OCI-LY7 (cell line): Measurements from ENCODE around the gene NBEAL2. TPM values are rescaled to one million over a fixed set of nuclear protein-coding genes. Genes with fewer than 3 reads are reported as not detected.
A peak's percentile ranks its signal among the peaks of the same experiment; 100 is the strongest.

Experiments
- BruUV-seq: library from RNA; stranded (reverse); fragments of 400-500 nt; replicated peaks from 2 replicates; lab custom pipeline; 2021; lab: Mats Ljungman, UMichigan
- CTCF ChIA-PET: fragments of 300-600 bp; sonication (Branson Sonifier 250); formaldehyde crosslinking; loops from one replicate; lab custom pipeline; 2022; ENCODE audit warnings: antibody characterized with exemption; ENCODE audit not compliant: unreplicated experiment; lab: Charles Lee
- POLR2A ChIA-PET: fragments of 300-600 bp; sonication (Branson Sonifier 250); formaldehyde crosslinking; loops from one replicate; lab custom pipeline; 2022; ENCODE audit warnings: antibody characterized with exemption; lab: Charles Lee
- DNase-seq: peaks from one replicate; pipeline ENCODE4 v3.0.0-alpha.2; 2015; ENCODE audit warnings: low spot score
- H2AFZ ChIP-seq: fragments of 200-600 bp; sonication (generic), shearing (Covaris generic); 2 replicates; pipeline ENCODE4 v1.6.1; 2014; ENCODE audit warnings: mild to moderate bottlenecking, antibody characterized with exemption, low read length, moderate library complexity
- H3K27ac ChIP-seq: fragments of 200-600 bp; sonication (generic); 2 replicates; pipeline ENCODE4 v1.5.1; 2014; ENCODE audit warnings: mixed run types, low read depth, mild to moderate bottlenecking, moderate library complexity, low read length, inconsistent platforms; ENCODE audit not compliant: poor library complexity, severe bottlenecking
- H3K36me3 ChIP-seq: fragments of 200-600 bp; sonication (generic); 2 replicates; pipeline ENCODE4 v1.6.1; 2014; ENCODE audit warnings: mild to moderate bottlenecking, antibody characterized with exemption, low read length, moderate library complexity, mixed read lengths; ENCODE audit not compliant: insufficient read depth
- H3K4me1 ChIP-seq: fragments of 200-600 bp; sonication (generic); 2 replicates; pipeline ENCODE4 v1.5.1; 2014; ENCODE audit warnings: mild to moderate bottlenecking, low read length; ENCODE audit not compliant: insufficient read depth, poor library complexity, severe bottlenecking
- H3K4me2 ChIP-seq: fragments of 200-600 bp; sonication (generic); 2 replicates; pipeline ENCODE4 v1.6.1; 2014; ENCODE audit warnings: mild to moderate bottlenecking, low read length
- H3K4me3 ChIP-seq: fragments of 200-600 bp; sonication (generic); 2 replicates; pipeline ENCODE4 v1.5.1; 2014; ENCODE audit warnings: mild to moderate bottlenecking, low read depth, low read length; ENCODE audit not compliant: poor library complexity, severe bottlenecking
- H3K79me2 ChIP-seq: fragments of 200-600 bp; sonication (generic); 2 replicates; pipeline ENCODE4 v1.6.1; 2016; ENCODE audit warnings: low read depth, mild to moderate bottlenecking, low read length, moderate library complexity, mixed read lengths; ENCODE audit not compliant: insufficient read depth
- H3K9me2 ChIP-seq: fragments of 200-600 bp; sonication (generic); 2 replicates; pipeline ENCODE4 v1.6.1; 2016; ENCODE audit warnings: mild to moderate bottlenecking, low read length, mixed read lengths; ENCODE audit not compliant: insufficient read depth
- H3K9me3 ChIP-seq: fragments of 200-600 bp; sonication (generic); 2 replicates; pipeline ENCODE4 v1.6.1; 2014; ENCODE audit warnings: mild to moderate bottlenecking, mixed run types, low read length, mixed read lengths
- H4K20me1 ChIP-seq: fragments of 200-600 bp; sonication (generic); 2 replicates; pipeline ENCODE4 v1.6.1; 2014; ENCODE audit warnings: mild to moderate bottlenecking, antibody characterized with exemption, low read length, moderate library complexity, mixed read lengths; ENCODE audit not compliant: insufficient read depth
- CTCF ChIP-seq: fragments of 200-600 bp; sonication (generic); conservative IDR thresholded peaks from 2 replicates; pipeline ENCODE4 v1.5.1; 2014; ENCODE audit warnings: mild to moderate bottlenecking, antibody characterized with exemption, low read length, moderate library complexity, mixed read lengths
- EZH2phosphoT487 ChIP-seq: fragments of 200-600 bp; sonication (generic); IDR thresholded peaks from 2 replicates; pipeline ENCODE4 v1.6.1; 2018; ENCODE audit warnings: low read depth, borderline replicate concordance, mild to moderate bottlenecking, mixed run types, antibody characterized with exemption, low read length, moderate library complexity, mixed read lengths
- intact Hi-C: fragments of 100-400 bp; cut with micrococcal nuclease; formaldehyde crosslinking; loops from one replicate; pipeline ENCODE4 v1.10.0; 2022; ENCODE audit not compliant: unreplicated experiment
- total RNA-seq, 2 experiments: library from RNA; depleted of rRNA in 1 of 2; stranded (reverse); fragments of >200 nt in 1 of 2; shearing (Covaris generic) in 1 of 2; gene quantifications; 2 replicates each; pipeline ENCODE4 v1.2.3, GENCODE V29; 2014 to 2022

The NBEAL2 gene
- total RNA-seq, 2 experiments from 2014 or later: 74.9 to 149 TPM

DNA sequence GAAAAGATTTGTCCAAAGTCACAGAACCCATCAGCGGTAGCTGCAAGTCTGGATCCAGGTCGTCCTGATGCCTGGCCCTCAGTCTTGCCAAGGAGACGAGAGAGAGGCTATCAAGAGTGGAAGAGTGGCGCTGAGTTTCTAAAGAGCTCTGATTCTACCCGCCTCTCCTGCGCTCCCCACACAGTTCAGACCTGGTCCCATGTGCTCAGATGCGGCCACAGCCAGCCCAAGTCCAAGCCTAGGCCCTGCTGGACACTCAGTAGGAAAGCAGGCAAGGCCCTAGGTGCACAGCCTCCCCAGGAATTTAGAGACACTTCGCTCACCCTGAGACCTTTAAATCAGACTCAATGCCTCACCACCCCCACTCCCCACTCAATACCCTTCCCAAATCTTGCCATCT is 35.3 kb upstream of the NBEAL2 start:
- Histone ChIP-seq H3K9me3 (no peaks in the 10 kb centered on the region), H3K9me2 (no peaks in the 10 kb centered on the region), H4K20me1 (peaks cover 36% of the 10 kb centered on the region), H3K4me3 (no peak overlapping the region), H3K79me2 (peaks cover 97% of the 10 kb centered on the region), H3K4me2 (no peak overlapping the region), H3K4me1 (peaks cover 41% of the 10 kb centered on the region), H3K27ac (no peak overlapping the region), H3K36me3 (peaks cover 96% of the 10 kb centered on the region), H2AFZ (no peak overlapping the region)
- TF ChIP-seq EZH2phosphoT487 (no peak), CTCF (no peak)
- no peak for DNase-seq
- POLR2A ChIA-PET: interaction anchor here (0.7 to 1.6 kb wide), 3 partner anchors 10 to 22 kb away, joined by 3 to 4 read pairs (median 3); no protein-coding TSS in a partner anchor
- CTCF ChIA-PET: no interaction called here
- intact Hi-C loops: no loop called here
- BruUV-seq: no TSS peak

DNA sequence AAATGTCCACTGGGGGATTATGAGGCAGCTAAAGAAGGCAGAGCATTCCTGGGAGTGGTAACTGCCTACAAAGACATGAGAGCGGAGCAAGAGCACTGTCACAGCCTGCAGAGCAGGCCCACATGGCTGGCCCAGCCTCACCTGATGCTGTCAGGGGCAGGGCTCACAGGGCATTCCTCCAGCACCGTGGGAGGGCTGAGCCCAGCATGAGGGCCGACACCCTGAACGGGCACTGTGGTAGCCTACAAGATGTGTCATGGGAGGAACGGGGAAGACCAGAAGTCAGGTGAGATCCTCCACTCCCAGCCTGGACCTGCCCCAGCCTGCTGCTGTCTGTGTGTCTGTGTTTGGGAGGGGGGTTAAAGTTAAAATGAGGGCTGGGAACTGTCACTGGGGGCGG is 33.0 kb upstream of the NBEAL2 start:
- H3K4me2 ChIP-seq: no peak overlapping the region
- peaks cover 100% of the 10 kb centered on the region for H3K79me2 ChIP-seq
- no peaks in the 10 kb centered on the region for H3K9me2 ChIP-seq
- H3K36me3 ChIP-seq: peaks cover 83% of the 10 kb centered on the region
- peaks cover 46% of the 10 kb centered on the region for H3K4me1 ChIP-seq
- no peak overlapping the region for H3K27ac ChIP-seq
- ChIA-PET POLR2A (interaction anchor here (1.0 to 2.0 kb wide), 4 partner anchors 8 to 27 kb away, joined by 3 to 8 read pairs (median 6); no protein-coding TSS in a partner anchor), CTCF (no interaction called here)
- H2AFZ ChIP-seq: no peak overlapping the region
- BruUV-seq: no TSS peak
- DNase-seq: no peak
- peaks cover 43% of the 10 kb centered on the region for H4K20me1 ChIP-seq
- H3K4me3 ChIP-seq: no peak overlapping the region
- no peaks in the 10 kb centered on the region for H3K9me3 ChIP-seq
- no peak for TF ChIP-seq EZH2phosphoT487
- no peak for TF ChIP-seq CTCF
- intact Hi-C loops: no loop called here

GRCh38 chr3:46946856-46947545 is 32.5 kb upstream of the NBEAL2 start:
- Histone ChIP-seq H3K36me3 (peaks cover 80% of the 10 kb centered on the region), H3K79me2 (peaks cover 100% of the 10 kb centered on the region), H4K20me1 (peaks cover 43% of the 10 kb centered on the region), H2AFZ (no peak overlapping the region), H3K4me2 (peak overlapping the region; percentile 5; the same call in 1 of the 2 replicates), H3K9me2 (no peaks in the 10 kb centered on the region), H3K4me3 (no peak overlapping the region), H3K27ac (peak overlapping the region; percentile 9), H3K4me1 (peaks cover 49% of the 10 kb centered on the region), H3K9me3 (no peaks in the 10 kb centered on the region)
- no TSS peak for BruUV-seq
- TF ChIP-seq CTCF (no peak), EZH2phosphoT487 (no peak)
- ChIA-PET POLR2A (interaction anchor here (0.6 to 2.0 kb wide), 4 partner anchors 9 to 30 kb away, joined by 3 to 8 read pairs (median 6); no protein-coding TSS in a partner anchor), CTCF (no interaction called here)
- no peak for DNase-seq
- intact Hi-C loops: no loop called here
